ENCODE results near the gene OTC. TPM values are rescaled to one million over a fixed set of nuclear protein-coding genes. Genes with fewer than 3 reads are reported as not detected.

The OTC gene
- total RNA-seq, 1 experiment from 2014 or later, result not detected

DNA sequence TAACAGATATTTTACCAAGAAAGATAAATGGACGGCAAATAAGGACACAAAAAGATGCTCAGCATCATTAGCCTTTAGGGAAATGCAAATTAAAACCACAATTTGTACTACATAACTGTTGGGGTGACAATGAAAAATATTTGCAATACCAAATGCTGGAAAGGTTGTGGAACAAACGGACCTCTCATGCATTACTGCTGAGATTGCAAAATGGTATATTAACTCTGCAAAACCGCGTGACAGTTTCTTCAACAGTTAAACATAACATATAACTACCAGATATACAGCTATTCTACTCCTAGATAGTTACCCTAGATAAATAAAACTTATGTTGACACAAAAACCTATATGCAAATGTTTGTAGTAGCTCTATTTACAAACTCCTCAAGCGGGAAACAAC is 6.3 kb upstream of the OTC start:
- H3K9me3 Mint-ChIP-seq, result peaks cover 64 to 68% of the 10 kb centered on the region in 2 experiments
- WGBS (ENCODE audit: extremely low coverage, insufficient read length, low lambda C conversion rate), result no CpG with 5 or more reads among the region's 5 CpGs
- no peak overlapping the region for H3K27ac ChIP-seq (ENCODE audit: insufficient read length, low read depth, low read length)
- H3K18ac ChIP-seq (ENCODE audit: insufficient read length, low read depth, low read length), result no peak overlapping the region
- DNase-seq, result no peak
- H2BK15ac ChIP-seq (ENCODE audit: low read depth, low read length), result no peak overlapping the region
- H3K4me1 Mint-ChIP-seq, result no peaks in the 10 kb centered on the region
- no peak overlapping the region for H4K91ac ChIP-seq (ENCODE audit: insufficient read length, low read depth, low read length)
- H3K4ac ChIP-seq (ENCODE audit: low read depth, low read length), result no peak overlapping the region
- H2BK20ac ChIP-seq (ENCODE audit: low read depth, low read length, poor library complexity, severe bottlenecking), result no peak overlapping the region
- no peak overlapping the region for H3K27ac Mint-ChIP-seq
- no peak overlapping the region for H3K23ac ChIP-seq (ENCODE audit: insufficient read length, low read depth, low read length)
- H3K4me2 ChIP-seq (ENCODE audit: insufficient read depth, insufficient read length, low read length), result no peak overlapping the region
- no peaks in the 10 kb centered on the region for H3K27me3 ChIP-seq (ENCODE audit: insufficient read depth, low read length)
- H4K8ac ChIP-seq (replicated peaks; ENCODE audit: insufficient read length, low read depth, low read length), result no peak overlapping the region
- H2BK5ac ChIP-seq (ENCODE audit: insufficient read length, low read length), result no peak overlapping the region
- no peak overlapping the region for H4K5ac ChIP-seq (ENCODE audit: insufficient read length, low read depth, low read length)
- no peaks in the 10 kb centered on the region for H3K79me1 ChIP-seq (ENCODE audit: insufficient read depth, low read depth, low read length, poor library complexity, severe bottlenecking)
- H3K56ac ChIP-seq (ENCODE audit: insufficient read length, low read depth, low read length), result no peak overlapping the region
- TF ChIP-seq, protein P1, sequence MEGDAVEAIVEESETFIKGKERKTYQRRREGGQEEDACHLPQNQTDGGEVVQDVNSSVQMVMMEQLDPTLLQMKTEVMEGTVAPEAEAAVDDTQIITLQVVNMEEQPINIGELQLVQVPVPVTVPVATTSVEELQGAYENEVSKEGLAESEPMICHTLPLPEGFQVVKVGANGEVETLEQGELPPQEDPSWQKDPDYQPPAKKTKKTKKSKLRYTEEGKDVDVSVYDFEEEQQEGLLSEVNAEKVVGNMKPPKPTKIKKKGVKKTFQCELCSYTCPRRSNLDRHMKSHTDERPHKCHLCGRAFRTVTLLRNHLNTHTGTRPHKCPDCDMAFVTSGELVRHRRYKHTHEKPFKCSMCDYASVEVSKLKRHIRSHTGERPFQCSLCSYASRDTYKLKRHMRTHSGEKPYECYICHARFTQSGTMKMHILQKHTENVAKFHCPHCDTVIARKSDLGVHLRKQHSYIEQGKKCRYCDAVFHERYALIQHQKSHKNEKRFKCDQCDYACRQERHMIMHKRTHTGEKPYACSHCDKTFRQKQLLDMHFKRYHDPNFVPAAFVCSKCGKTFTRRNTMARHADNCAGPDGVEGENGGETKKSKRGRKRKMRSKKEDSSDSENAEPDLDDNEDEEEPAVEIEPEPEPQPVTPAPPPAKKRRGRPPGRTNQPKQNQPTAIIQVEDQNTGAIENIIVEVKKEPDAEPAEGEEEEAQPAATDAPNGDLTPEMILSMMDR (conservative IDR thresholded peaks at IDR 0.05), result no peak
- no peak overlapping the region for H3T11ph ChIP-seq (ENCODE audit: low read length)
- no peak overlapping the region for H2BK120ac ChIP-seq (ENCODE audit: low read depth, low read length, poor library complexity, severe bottlenecking)
- H3K14ac ChIP-seq (ENCODE audit: insufficient read depth, low read length), result no peak overlapping the region
- H2BK12ac ChIP-seq (ENCODE audit: insufficient read length, low read depth, low read length), result no peak overlapping the region
- no peaks in the 10 kb centered on the region for H3K4me1 ChIP-seq (ENCODE audit: insufficient read depth, low read length)
- H2AK5ac ChIP-seq (ENCODE audit: insufficient read length, low read length), result no peak overlapping the region
- peaks cover 0 to 2% (median 1%) of the 10 kb centered on the region in 3 experiments; a peak in 3 of 7 replicates for H3K36me3 Mint-ChIP-seq (ENCODE audit: insufficient read depth in 1 of 3, low read depth in 3 of 3)
- no peaks in the 10 kb centered on the region for H4K20me1 ChIP-seq (ENCODE audit: control insufficient read depth, insufficient read depth, insufficient read length)
- H3K27me3 Mint-ChIP-seq (ENCODE audit: low read depth), result no peaks in the 10 kb centered on the region
- no peaks in the 10 kb centered on the region for H3K9me3 ChIP-seq (ENCODE audit: control insufficient read depth, low read depth, low read length)
- H3K23me2 ChIP-seq (ENCODE audit: insufficient read length, low read depth, low read length, poor library complexity, severe bottlenecking), result no peaks in the 10 kb centered on the region
- H3K79me2 ChIP-seq (ENCODE audit: insufficient read depth, low read length), result no peaks in the 10 kb centered on the region
- H3K9ac ChIP-seq (ENCODE audit: extremely low read depth, insufficient read length, low read length), result no peak overlapping the region
- H3K4me3 Mint-ChIP-seq, result no peak overlapping the region
- H2AFZ ChIP-seq (ENCODE audit: low read length), result no peak overlapping the region
